HEK293 (cell line): ENCODE results near the gene AFDN.

ENCODE experiments used
- CTCF ChIA-PET: fragments of 350-600 bp; formaldehyde crosslinking; extraction: SDS; loops from one replicate; lab custom pipeline; 2021; ENCODE audit warnings: antibody characterized with exemption; lab: Yijun Ruan, JAX
- POLR2A ChIA-PET: fragments of 300-600 bp; formaldehyde crosslinking; extraction: SDS; loops from one replicate; lab custom pipeline; 2020; ENCODE audit warnings: antibody characterized with exemption, inconsistent platforms; lab: Yijun Ruan, JAX
- H3K27ac ChIP-seq: fragments of 200-500 bp; sonication (Bioruptor generic); 2 replicates; pipeline ENCODE4 v1.5.1; 2014; ENCODE audit warnings: low read depth, low read length, control low read depth, inconsistent platforms; ENCODE audit errors: extremely low read depth
- H3K36me3 ChIP-seq, 2 experiments: fragments of 200-500 bp in 1 of 2; sonication (Bioruptor generic) in 1 of 2; 1 replicate in 1 of 2; 2 replicates in 1 of 2; pipeline ENCODE4 v1.5.1; 2014 to 2017; ENCODE audit warnings: inconsistent platforms in 2 of 2, low read length in 2 of 2; ENCODE audit not compliant: control insufficient read depth in 2 of 2, insufficient read depth in 1 of 2
- H3K4me1 ChIP-seq: fragments of 200-500 bp; sonication (Bioruptor generic); 2 replicates; pipeline ENCODE4 v1.5.1; 2014; ENCODE audit warnings: mild to moderate bottlenecking, low read length, inconsistent platforms; ENCODE audit not compliant: control insufficient read depth, insufficient read depth
- H3K4me3 ChIP-seq: 2 replicates; pipeline ENCODE4 v1.5.1; 2011; ENCODE audit warnings: low read depth, mild to moderate bottlenecking, control low read depth, low read length, moderate library complexity
- H3K9me3 ChIP-seq: fragments of 200-500 bp; sonication (Bioruptor generic); 2 replicates; pipeline ENCODE4 v1.5.1; 2014; ENCODE audit warnings: low read depth, low read length, inconsistent platforms; ENCODE audit not compliant: control insufficient read depth, insufficient read depth
- FEZF1 ChIP-seq: fragments of 450-650 bp; formaldehyde crosslinking; IDR thresholded peaks from 2 replicates; pipeline ENCODE4 v1.5.1; 2016; ENCODE audit warnings: missing biosample characterization, missing genetic modification characterization
- GLI2 ChIP-seq: fragments of 450-650 bp; formaldehyde crosslinking; IDR thresholded peaks from 2 replicates; pipeline ENCODE4; 2017; ENCODE audit warnings: missing biosample characterization, missing genetic modification characterization, low read depth, borderline replicate concordance
- KLF1 ChIP-seq: fragments of 450-650 bp; formaldehyde crosslinking; IDR thresholded peaks from 2 replicates; pipeline ENCODE4 v1.5.1; 2016; ENCODE audit warnings: missing biosample characterization, missing genetic modification characterization
- MYNN ChIP-seq: fragments of 450-650 bp; formaldehyde crosslinking; IDR thresholded peaks from 2 replicates; pipeline ENCODE4 v1.5.1; 2016; ENCODE audit warnings: missing biosample characterization, missing genetic modification characterization, borderline replicate concordance
- SCRT2 ChIP-seq: fragments of 450-650 bp; formaldehyde crosslinking; IDR thresholded peaks from 2 replicates; pipeline ENCODE4 v1.5.1; 2016; ENCODE audit warnings: missing biosample characterization, missing genetic modification characterization
- ZNF175 ChIP-seq: fragments of 450-650 bp; formaldehyde crosslinking; IDR thresholded peaks from 2 replicates; pipeline ENCODE4 v1.5.1; 2016; ENCODE audit warnings: missing biosample characterization, missing genetic modification characterization
- ZNF2 ChIP-seq: fragments of 450-650 bp; formaldehyde crosslinking; IDR thresholded peaks from 2 replicates; pipeline ENCODE4 v1.5.1; 2016; ENCODE audit warnings: missing biosample characterization, missing genetic modification characterization
- ZNF23 ChIP-seq: fragments of 450-650 bp; formaldehyde crosslinking; IDR thresholded peaks from 2 replicates; pipeline ENCODE4 v1.5.1; 2016; ENCODE audit warnings: missing biosample characterization, missing genetic modification characterization, borderline replicate concordance
- ZNF239 ChIP-seq: fragments of 450-650 bp; formaldehyde crosslinking; IDR thresholded peaks from 2 replicates; pipeline ENCODE4 v1.5.1; 2016; ENCODE audit warnings: missing biosample characterization, missing genetic modification characterization
- ZNF24 ChIP-seq: fragments of 450-650 bp; formaldehyde crosslinking; IDR thresholded peaks from 2 replicates; pipeline ENCODE4 v1.5.1; 2016; ENCODE audit warnings: missing biosample characterization, missing genetic modification characterization
- ZNF404 ChIP-seq: fragments of 450-650 bp; formaldehyde crosslinking; IDR thresholded peaks from 2 replicates; pipeline ENCODE4 v1.5.1; 2017; ENCODE audit warnings: missing biosample characterization, missing genetic modification characterization
- ZNF48 ChIP-seq: fragments of 450-650 bp; formaldehyde crosslinking; IDR thresholded peaks from 2 replicates; pipeline ENCODE4 v1.5.1; 2016; ENCODE audit warnings: missing biosample characterization, missing genetic modification characterization
- ZNF501 ChIP-seq: fragments of 450-650 bp; formaldehyde crosslinking; IDR thresholded peaks from 2 replicates; pipeline ENCODE4 v1.5.1; 2016; ENCODE audit warnings: missing biosample characterization, missing genetic modification characterization
- ZNF510 ChIP-seq: fragments of 450-650 bp; formaldehyde crosslinking; IDR thresholded peaks from 2 replicates; pipeline ENCODE4 v1.5.1; 2018; ENCODE audit warnings: mild to moderate bottlenecking, missing genetic modification characterization, missing biosample characterization; ENCODE audit not compliant: insufficient replicate concordance
- ZNF571 ChIP-seq: fragments of 450-650 bp; formaldehyde crosslinking; IDR thresholded peaks from 2 replicates; pipeline ENCODE4 v1.5.0; 2017; ENCODE audit warnings: missing biosample characterization, missing genetic modification characterization
- ZNF600 ChIP-seq: fragments of 450-650 bp; formaldehyde crosslinking; IDR thresholded peaks from 2 replicates; pipeline ENCODE4 v1.5.1; 2016; ENCODE audit warnings: missing biosample characterization, missing genetic modification characterization
- ZNF843 ChIP-seq: fragments of 450-650 bp; formaldehyde crosslinking; IDR thresholded peaks from 2 replicates; pipeline ENCODE4 v1.5.1; 2016; ENCODE audit warnings: missing biosample characterization, missing genetic modification characterization
- TF ChIP-seq, protein P1 (sequence below): fragments of 450-650 bp; formaldehyde crosslinking; IDR thresholded peaks from 2 replicates; pipeline ENCODE4 v1.5.1; 2016; ENCODE audit warnings: missing biosample characterization, missing genetic modification characterization
- TF ChIP-seq, protein P2 (sequence below): fragments of 450-650 bp; formaldehyde crosslinking; IDR thresholded peaks from 2 replicates; pipeline ENCODE4 v1.5.1; 2016; ENCODE audit warnings: missing biosample characterization, missing genetic modification characterization, low read depth
- TF ChIP-seq, protein P3 (sequence below): fragments of 450-650 bp; IDR thresholded peaks from 2 replicates; pipeline ENCODE4 v1.5.1; 2018; ENCODE audit warnings: missing biosample characterization, mild to moderate bottlenecking, missing genetic modification characterization
- TF ChIP-seq, protein P4 (sequence below): IDR thresholded peaks from 2 replicates; pipeline ENCODE4 v1.6.1; 2011; ENCODE audit warnings: mild to moderate bottlenecking, low read depth, low read length, borderline replicate concordance
- TF ChIP-seq, protein P5 (sequence below): fragments of 450-650 bp; formaldehyde crosslinking; IDR thresholded peaks from 2 replicates; pipeline ENCODE4 v1.5.1; 2016; ENCODE audit warnings: missing biosample characterization, missing genetic modification characterization
- TF ChIP-seq, protein P6 (sequence below): fragments of 450-650 bp; formaldehyde crosslinking; IDR thresholded peaks from 2 replicates; pipeline ENCODE4 v1.5.1; 2016; ENCODE audit warnings: missing biosample characterization, missing genetic modification characterization
- TF ChIP-seq, protein P7 (sequence below): fragments of 450-650 bp; formaldehyde crosslinking; IDR thresholded peaks from 2 replicates; pipeline ENCODE4 v1.5.1; 2017; ENCODE audit warnings: missing biosample characterization, mild to moderate bottlenecking, missing genetic modification characterization, moderate library complexity

AFDN gene

DNA sequence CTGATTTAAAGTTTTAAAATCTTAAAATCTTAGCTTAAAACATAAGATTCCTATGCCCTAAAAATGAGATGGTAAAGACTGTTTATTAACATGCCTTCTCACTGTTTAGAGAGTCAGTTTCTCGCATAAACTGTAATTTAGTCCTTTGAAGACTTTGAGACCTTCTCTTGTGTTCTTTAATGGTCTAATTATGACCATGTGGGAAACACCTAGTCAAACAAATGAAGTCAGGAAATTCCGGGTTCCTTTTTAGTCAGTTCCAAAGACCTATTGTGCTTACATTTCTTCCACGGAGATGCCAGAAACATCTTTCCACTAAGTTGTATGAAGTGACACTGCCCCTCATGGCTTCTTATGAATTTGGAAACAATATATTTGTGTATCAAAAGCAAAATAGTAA lies 106.6 kb downstream of the AFDN start:
- TF ChIP-seq, protein P1, sequence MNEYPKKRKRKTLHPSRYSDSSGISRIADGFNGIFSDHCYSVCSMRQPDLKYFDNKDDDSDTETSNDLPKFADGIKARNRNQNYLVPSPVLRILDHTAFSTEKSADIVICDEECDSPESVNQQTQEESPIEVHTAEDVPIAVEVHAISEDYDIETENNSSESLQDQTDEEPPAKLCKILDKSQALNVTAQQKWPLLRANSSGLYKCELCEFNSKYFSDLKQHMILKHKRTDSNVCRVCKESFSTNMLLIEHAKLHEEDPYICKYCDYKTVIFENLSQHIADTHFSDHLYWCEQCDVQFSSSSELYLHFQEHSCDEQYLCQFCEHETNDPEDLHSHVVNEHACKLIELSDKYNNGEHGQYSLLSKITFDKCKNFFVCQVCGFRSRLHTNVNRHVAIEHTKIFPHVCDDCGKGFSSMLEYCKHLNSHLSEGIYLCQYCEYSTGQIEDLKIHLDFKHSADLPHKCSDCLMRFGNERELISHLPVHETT, result no peak
- TF ChIP-seq, protein P2, sequence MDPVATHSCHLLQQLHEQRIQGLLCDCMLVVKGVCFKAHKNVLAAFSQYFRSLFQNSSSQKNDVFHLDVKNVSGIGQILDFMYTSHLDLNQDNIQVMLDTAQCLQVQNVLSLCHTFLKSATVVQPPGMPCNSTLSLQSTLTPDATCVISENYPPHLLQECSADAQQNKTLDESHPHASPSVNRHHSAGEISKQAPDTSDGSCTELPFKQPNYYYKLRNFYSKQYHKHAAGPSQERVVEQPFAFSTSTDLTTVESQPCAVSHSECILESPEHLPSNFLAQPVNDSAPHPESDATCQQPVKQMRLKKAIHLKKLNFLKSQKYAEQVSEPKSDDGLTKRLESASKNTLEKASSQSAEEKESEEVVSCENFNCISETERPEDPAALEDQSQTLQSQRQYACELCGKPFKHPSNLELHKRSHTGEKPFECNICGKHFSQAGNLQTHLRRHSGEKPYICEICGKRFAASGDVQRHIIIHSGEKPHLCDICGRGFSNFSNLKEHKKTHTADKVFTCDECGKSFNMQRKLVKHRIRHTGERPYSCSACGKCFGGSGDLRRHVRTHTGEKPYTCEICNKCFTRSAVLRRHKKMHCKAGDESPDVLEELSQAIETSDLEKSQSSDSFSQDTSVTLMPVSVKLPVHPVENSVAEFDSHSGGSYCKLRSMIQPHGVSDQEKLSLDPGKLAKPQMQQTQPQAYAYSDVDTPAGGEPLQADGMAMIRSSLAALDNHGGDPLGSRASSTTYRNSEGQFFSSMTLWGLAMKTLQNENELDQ (tag by site-specific recombination), result no peak
- TF ChIP-seq ZNF404 (tag by site-specific recombination) (no peak), ZNF843 (tag by site-specific recombination) (no peak), KLF1 (tag by site-specific recombination) (no peak), ZNF501 (tag by site-specific recombination) (no peak), ZNF2 (no peak), ZNF23 (tag by site-specific recombination) (no peak), SCRT2 (tag by site-specific recombination) (no peak), ZNF239 (tag by site-specific recombination) (no peak), FEZF1 (no peak), ZNF510 (tag by site-specific recombination) (no peak)
- TF ChIP-seq, protein P3, sequence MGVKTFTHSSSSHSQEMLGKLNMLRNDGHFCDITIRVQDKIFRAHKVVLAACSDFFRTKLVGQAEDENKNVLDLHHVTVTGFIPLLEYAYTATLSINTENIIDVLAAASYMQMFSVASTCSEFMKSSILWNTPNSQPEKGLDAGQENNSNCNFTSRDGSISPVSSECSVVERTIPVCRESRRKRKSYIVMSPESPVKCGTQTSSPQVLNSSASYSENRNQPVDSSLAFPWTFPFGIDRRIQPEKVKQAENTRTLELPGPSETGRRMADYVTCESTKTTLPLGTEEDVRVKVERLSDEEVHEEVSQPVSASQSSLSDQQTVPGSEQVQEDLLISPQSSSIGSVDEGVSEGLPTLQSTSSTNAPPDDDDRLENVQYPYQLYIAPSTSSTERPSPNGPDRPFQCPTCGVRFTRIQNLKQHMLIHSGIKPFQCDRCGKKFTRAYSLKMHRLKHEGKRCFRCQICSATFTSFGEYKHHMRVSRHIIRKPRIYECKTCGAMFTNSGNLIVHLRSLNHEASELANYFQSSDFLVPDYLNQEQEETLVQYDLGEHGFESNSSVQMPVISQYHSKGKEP, result no peak
- TF ChIP-seq, protein P4, sequence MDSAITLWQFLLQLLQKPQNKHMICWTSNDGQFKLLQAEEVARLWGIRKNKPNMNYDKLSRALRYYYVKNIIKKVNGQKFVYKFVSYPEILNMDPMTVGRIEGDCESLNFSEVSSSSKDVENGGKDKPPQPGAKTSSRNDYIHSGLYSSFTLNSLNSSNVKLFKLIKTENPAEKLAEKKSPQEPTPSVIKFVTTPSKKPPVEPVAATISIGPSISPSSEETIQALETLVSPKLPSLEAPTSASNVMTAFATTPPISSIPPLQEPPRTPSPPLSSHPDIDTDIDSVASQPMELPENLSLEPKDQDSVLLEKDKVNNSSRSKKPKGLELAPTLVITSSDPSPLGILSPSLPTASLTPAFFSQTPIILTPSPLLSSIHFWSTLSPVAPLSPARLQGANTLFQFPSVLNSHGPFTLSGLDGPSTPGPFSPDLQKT, result no peak
- TF ChIP-seq, protein P5, sequence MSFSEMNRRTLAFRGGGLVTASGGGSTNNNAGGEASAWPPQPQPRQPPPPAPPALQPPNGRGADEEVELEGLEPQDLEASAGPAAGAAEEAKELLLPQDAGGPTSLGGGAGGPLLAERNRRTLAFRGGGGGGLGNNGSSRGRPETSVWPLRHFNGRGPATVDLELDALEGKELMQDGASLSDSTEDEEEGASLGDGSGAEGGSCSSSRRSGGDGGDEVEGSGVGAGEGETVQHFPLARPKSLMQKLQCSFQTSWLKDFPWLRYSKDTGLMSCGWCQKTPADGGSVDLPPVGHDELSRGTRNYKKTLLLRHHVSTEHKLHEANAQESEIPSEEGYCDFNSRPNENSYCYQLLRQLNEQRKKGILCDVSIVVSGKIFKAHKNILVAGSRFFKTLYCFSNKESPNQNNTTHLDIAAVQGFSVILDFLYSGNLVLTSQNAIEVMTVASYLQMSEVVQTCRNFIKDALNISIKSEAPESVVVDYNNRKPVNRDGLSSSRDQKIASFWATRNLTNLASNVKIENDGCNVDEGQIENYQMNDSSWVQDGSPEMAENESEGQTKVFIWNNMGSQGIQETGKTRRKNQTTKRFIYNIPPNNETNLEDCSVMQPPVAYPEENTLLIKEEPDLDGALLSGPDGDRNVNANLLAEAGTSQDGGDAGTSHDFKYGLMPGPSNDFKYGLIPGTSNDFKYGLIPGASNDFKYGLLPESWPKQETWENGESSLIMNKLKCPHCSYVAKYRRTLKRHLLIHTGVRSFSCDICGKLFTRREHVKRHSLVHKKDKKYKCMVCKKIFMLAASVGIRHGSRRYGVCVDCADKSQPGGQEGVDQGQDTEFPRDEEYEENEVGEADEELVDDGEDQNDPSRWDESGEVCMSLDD, result no peak
- ChIA-PET CTCF (interaction anchor here (0.6 kb wide), 1 partner anchor 55 kb away, joined by 3 read pairs; no protein-coding TSS in a partner anchor), POLR2A (no interaction called here)
- H3K9me3 ChIP-seq, result no peaks in the 10 kb centered on the region
- H3K36me3 ChIP-seq, result peaks cover 0 to 81% of the 10 kb centered on the region in 2 experiments; a peak in 2 of 3 replicates
- no peak overlapping the region for H3K27ac ChIP-seq
- no peaks in the 10 kb centered on the region for H3K4me1 ChIP-seq
- no peak overlapping the region for H3K4me3 ChIP-seq

DNA sequence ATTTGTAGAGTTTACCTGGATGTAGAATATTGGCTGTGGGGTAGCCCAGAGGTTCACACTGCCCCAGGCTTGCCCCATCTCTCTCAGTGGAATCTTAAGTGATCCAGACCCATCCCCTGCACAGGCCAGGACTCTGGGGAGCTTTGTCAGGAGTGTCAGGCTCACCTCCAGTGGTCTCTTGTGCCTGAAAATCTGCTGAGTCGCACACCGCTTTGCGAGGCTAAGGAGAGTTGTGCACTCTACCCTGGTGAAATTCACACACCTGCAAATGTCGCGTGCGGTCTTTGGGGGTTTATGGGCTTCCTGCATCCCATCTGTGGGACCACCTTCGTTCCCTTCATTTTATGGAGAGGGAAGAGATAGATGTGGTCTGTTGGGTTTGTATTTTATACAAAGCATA lies 107.1 kb downstream of the AFDN start:
- H3K4me1 ChIP-seq, result no peaks in the 10 kb centered on the region
- H3K36me3 ChIP-seq, result peaks cover 0 to 78% of the 10 kb centered on the region in 2 experiments; a peak in 2 of 3 replicates
- ChIA-PET CTCF (interaction anchor here (0.6 kb wide), 1 partner anchor 552 kb away, joined by 3 read pairs; no protein-coding TSS in a partner anchor), POLR2A (no interaction called here)
- H3K4me3 ChIP-seq, result no peak overlapping the region
- no peak overlapping the region for H3K27ac ChIP-seq
- H3K9me3 ChIP-seq, result no peaks in the 10 kb centered on the region
- TF ChIP-seq ZNF175 (tag by site-specific recombination), result no peak
- TF ChIP-seq MYNN (tag by site-specific recombination), result no peak
- TF ChIP-seq ZNF48, result no peak
- TF ChIP-seq ZNF571, result no peak
- TF ChIP-seq, protein P6, sequence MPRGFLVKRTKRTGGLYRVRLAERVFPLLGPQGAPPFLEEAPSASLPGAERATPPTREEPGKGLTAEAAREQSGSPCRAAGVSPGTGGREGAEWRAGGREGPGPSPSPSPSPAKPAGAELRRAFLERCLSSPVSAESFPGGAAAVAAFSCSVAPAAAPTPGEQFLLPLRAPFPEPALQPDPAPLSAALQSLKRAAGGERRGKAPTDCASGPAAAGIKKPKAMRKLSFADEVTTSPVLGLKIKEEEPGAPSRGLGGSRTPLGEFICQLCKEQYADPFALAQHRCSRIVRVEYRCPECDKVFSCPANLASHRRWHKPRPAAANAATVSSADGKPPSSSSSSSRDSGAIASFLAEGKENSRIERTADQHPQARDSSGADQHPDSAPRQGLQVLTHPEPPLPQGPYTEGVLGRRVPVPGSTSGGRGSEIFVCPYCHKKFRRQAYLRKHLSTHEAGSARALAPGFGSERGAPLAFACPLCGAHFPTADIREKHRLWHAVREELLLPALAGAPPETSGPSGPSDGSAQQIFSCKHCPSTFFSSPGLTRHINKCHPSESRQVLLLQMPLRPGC (tag by site-specific recombination), result no peak
- TF ChIP-seq ZNF24 (tag by site-specific recombination), result no peak
- TF ChIP-seq GLI2, result no peak
- TF ChIP-seq, protein P7, sequence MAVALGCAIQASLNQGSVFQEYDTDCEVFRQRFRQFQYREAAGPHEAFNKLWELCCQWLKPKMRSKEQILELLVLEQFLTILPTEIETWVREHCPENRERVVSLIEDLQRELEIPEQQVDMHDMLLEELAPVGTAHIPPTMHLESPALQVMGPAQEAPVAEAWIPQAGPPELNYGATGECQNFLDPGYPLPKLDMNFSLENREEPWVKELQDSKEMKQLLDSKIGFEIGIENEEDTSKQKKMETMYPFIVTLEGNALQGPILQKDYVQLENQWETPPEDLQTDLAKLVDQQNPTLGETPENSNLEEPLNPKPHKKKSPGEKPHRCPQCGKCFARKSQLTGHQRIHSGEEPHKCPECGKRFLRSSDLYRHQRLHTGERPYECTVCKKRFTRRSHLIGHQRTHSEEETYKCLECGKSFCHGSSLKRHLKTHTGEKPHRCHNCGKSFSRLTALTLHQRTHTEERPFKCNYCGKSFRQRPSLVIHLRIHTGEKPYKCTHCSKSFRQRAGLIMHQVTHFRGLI (tag by site-specific recombination), result no peak
- TF ChIP-seq ZNF600 (tag by site-specific recombination), result no peak
